OCI-LY1 (cell line): ENCODE results near the gene RAPGEF5.

ENCODE experiments used
- H2AFZ ChIP-seq: fragments of 200-600 bp; sonication (generic), shearing (Covaris generic); 2 replicates; pipeline ENCODE4 v1.6.0; 2014; ENCODE audit warnings: antibody characterized with exemption, mild to moderate bottlenecking, low read length
- H3F3A ChIP-seq: fragments of 200-600 bp; sonication (generic), shearing (Covaris generic); 2 replicates; pipeline ENCODE4 v1.6.0; 2014; ENCODE audit warnings: mild to moderate bottlenecking, antibody characterized with exemption, low read length, moderate library complexity; ENCODE audit not compliant: insufficient read depth
- H3K27ac ChIP-seq: fragments of 200-600 bp; sonication (generic); 2 replicates; pipeline ENCODE4 v1.5.1; 2014; ENCODE audit warnings: low read length, mixed run types, mild to moderate bottlenecking, low read depth; ENCODE audit not compliant: poor library complexity, severe bottlenecking
- H3K27me3 ChIP-seq: fragments of 200-600 bp; sonication (generic); 2 replicates; pipeline ENCODE4 v1.6.0; 2014; ENCODE audit warnings: antibody characterized with exemption, mild to moderate bottlenecking, low read length, moderate library complexity; ENCODE audit not compliant: insufficient read depth
- H3K36me3 ChIP-seq: fragments of 200-600 bp; sonication (generic); 2 replicates; pipeline ENCODE4 v1.6.1; 2014; ENCODE audit warnings: mild to moderate bottlenecking, antibody characterized with exemption, low read length, moderate library complexity, mixed read lengths; ENCODE audit not compliant: insufficient read depth
- H3K4me1 ChIP-seq: fragments of 200-600 bp; sonication (generic); 2 replicates; pipeline ENCODE4 v1.5.1; 2014; ENCODE audit warnings: mild to moderate bottlenecking, low read length, moderate library complexity; ENCODE audit not compliant: insufficient read depth, severe bottlenecking
- H3K4me2 ChIP-seq: fragments of 200-600 bp; sonication (generic), shearing (Covaris generic); 2 replicates; pipeline ENCODE4 v1.6.1; 2014; ENCODE audit warnings: low read length
- H3K4me3 ChIP-seq: fragments of 200-600 bp; sonication (generic); 2 replicates; pipeline ENCODE4 v1.5.1; 2014; ENCODE audit warnings: low read length, low read depth, mild to moderate bottlenecking, mixed read lengths; ENCODE audit not compliant: poor library complexity, severe bottlenecking
- H3K79me2 ChIP-seq: fragments of 200-600 bp; shearing (Covaris generic); 2 replicates; pipeline ENCODE4 v1.6.1; 2016; ENCODE audit warnings: mixed run types, low read length, mixed read lengths; ENCODE audit not compliant: insufficient read depth
- H3K9ac ChIP-seq: fragments of 200-600 bp; sonication (generic), shearing (Covaris generic); 2 replicates; pipeline ENCODE4 v1.6.1; 2014; ENCODE audit warnings: mild to moderate bottlenecking, low read length, mixed read lengths
- H3K9me2 ChIP-seq: fragments of 200-600 bp; sonication (generic), shearing (Covaris generic); 2 replicates; pipeline ENCODE4 v1.6.1; 2014; ENCODE audit warnings: low read depth, mild to moderate bottlenecking, low read length, mixed read lengths
- H3K9me3 ChIP-seq: fragments of 200-600 bp; shearing (Covaris generic); 2 replicates; pipeline ENCODE4 v1.6.1; 2014; ENCODE audit warnings: low read length, mixed read lengths
- H4K20me1 ChIP-seq: fragments of 200-600 bp; sonication (generic), shearing (Covaris generic); 2 replicates; pipeline ENCODE4 v1.6.0; 2016; ENCODE audit warnings: mild to moderate bottlenecking, low read length; ENCODE audit not compliant: insufficient read depth
- CTCF ChIP-seq: fragments of 200-600 bp; sonication (generic), shearing (Covaris generic); IDR thresholded peaks from 2 replicates; pipeline ENCODE4 v1.5.1; 2017; ENCODE audit warnings: mild to moderate bottlenecking, antibody characterized with exemption, low read length, moderate library complexity, mixed read lengths
- EZH2 ChIP-seq: fragments of 200-600 bp; sonication (generic), shearing (Covaris generic); IDR thresholded peaks from 2 replicates; pipeline ENCODE4 v1.8.0; 2017; ENCODE audit warnings: borderline replicate concordance, mixed run types, mild to moderate bottlenecking, antibody characterized with exemption, low read length, moderate library complexity, mixed read lengths

Gene RAPGEF5

GRCh38 chr7:22325671-22326070 is 31.3 kb downstream of the RAPGEF5 start:
- TF ChIP-seq EZH2 (no peak), CTCF (no peak)
- Histone ChIP-seq H3K4me1 (peaks cover 67% of the 10 kb centered on the region), H3K27me3 (no peaks in the 10 kb centered on the region), H3F3A (no peaks in the 10 kb centered on the region), H4K20me1 (no peaks in the 10 kb centered on the region; the same call in 1 of the 2 replicates), H3K9ac (no peak overlapping the region), H3K79me2 (peaks cover 95% of the 10 kb centered on the region), H3K4me2 (no peak overlapping the region), H3K9me3 (no peaks in the 10 kb centered on the region), H2AFZ (no peak overlapping the region), H3K36me3 (peaks cover 5% of the 10 kb centered on the region; the same call in 1 of the 2 replicates), H3K4me3 (no peak overlapping the region), H3K9me2 (no peaks in the 10 kb centered on the region), H3K27ac (no peak overlapping the region)

GRCh38 chr7:22323714-22324113 is 33.2 kb downstream of the RAPGEF5 start:
- Histone ChIP-seq H3K27me3 (no peaks in the 10 kb centered on the region), H3K4me3 (no peak overlapping the region), H3K9me2 (no peaks in the 10 kb centered on the region), H2AFZ (no peak overlapping the region), H3K4me2 (no peak overlapping the region), H3K36me3 (peaks cover 5% of the 10 kb centered on the region; the same call in 1 of the 2 replicates), H3K9ac (no peak overlapping the region), H3K27ac (no peak overlapping the region), H4K20me1 (no peaks in the 10 kb centered on the region; the same call in 1 of the 2 replicates), H3F3A (no peaks in the 10 kb centered on the region), H3K4me1 (peaks cover 47% of the 10 kb centered on the region), H3K9me3 (no peaks in the 10 kb centered on the region), H3K79me2 (peaks cover 92% of the 10 kb centered on the region)
- TF ChIP-seq EZH2 = no peak
- TF ChIP-seq CTCF = no peak

GRCh38 chr7:22320416-22320815 is 36.5 kb downstream of the RAPGEF5 start:
- Histone ChIP-seq H4K20me1 (no peaks in the 10 kb centered on the region; the same call in 1 of the 2 replicates), H3F3A (no peaks in the 10 kb centered on the region), H3K36me3 (peaks cover 7% of the 10 kb centered on the region; the same call in 1 of the 2 replicates), H3K27ac (no peak overlapping the region), H3K4me1 (peaks cover 23% of the 10 kb centered on the region), H3K4me3 (no peak overlapping the region), H3K27me3 (no peaks in the 10 kb centered on the region), H3K79me2 (peaks cover 63% of the 10 kb centered on the region), H3K9me2 (no peaks in the 10 kb centered on the region), H3K4me2 (no peak overlapping the region), H3K9ac (no peak overlapping the region), H2AFZ (no peak overlapping the region), H3K9me3 (no peaks in the 10 kb centered on the region)
- no peak for TF ChIP-seq CTCF
- no peak for TF ChIP-seq EZH2
